ENCODE measurements around the gene CERS2. TPM values are rescaled to one million over a fixed set of nuclear protein-coding genes. Genes with fewer than 3 reads are reported as not detected.
"Not testable (repeated sequence)": the region's sequence is repeated elsewhere in the genome, so short reads cannot be mapped to it uniquely, and the experiment has no call there.

Gene CERS2
- total and polyA plus RNA-seq, 2 experiments from 2014 or later = 267 to 277 TPM

DNA sequence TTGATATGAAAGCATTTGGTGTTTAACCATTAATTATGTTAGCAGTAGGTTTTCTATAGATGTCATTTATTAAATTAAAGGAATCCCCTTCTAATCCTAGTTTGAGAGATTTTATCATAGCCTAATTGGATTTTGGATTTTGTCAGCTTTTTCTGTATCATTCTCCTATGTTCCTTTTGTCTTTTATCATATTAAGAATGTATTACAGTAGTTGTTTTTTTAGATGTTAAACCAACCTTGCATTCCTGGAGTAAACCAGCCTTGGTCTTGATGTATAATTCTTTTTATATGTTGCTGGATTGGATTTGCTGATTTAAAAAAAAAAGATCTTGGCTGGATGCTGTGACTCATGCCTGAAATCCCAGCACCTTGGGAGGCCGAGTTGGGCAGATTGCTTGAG is 42.9 kb downstream of the CERS2 start:
- H3K4me2 ChIP-seq = no peak overlapping the region
- H3K4me1 ChIP-seq (ENCODE audit: insufficient read depth) = peaks cover 5% of the 10 kb centered on the region
- 100% methylated on average over 1 of the region's 1 CpG for WGBS (ENCODE audit: low lambda C conversion rate, missing lambda C conversion rate)
- H3K27ac ChIP-seq = no peak overlapping the region
- H3K9me2 ChIP-seq (replicated peaks; ENCODE audit: insufficient read depth) = no peaks in the 10 kb centered on the region
- TF ChIP-seq EZH2phosphoT487 (IDR thresholded peaks at IDR 0.05; ENCODE audit: low read depth, severe bottlenecking, unreplicated experiment) = no peak
- TF ChIP-seq, protein P1, sequence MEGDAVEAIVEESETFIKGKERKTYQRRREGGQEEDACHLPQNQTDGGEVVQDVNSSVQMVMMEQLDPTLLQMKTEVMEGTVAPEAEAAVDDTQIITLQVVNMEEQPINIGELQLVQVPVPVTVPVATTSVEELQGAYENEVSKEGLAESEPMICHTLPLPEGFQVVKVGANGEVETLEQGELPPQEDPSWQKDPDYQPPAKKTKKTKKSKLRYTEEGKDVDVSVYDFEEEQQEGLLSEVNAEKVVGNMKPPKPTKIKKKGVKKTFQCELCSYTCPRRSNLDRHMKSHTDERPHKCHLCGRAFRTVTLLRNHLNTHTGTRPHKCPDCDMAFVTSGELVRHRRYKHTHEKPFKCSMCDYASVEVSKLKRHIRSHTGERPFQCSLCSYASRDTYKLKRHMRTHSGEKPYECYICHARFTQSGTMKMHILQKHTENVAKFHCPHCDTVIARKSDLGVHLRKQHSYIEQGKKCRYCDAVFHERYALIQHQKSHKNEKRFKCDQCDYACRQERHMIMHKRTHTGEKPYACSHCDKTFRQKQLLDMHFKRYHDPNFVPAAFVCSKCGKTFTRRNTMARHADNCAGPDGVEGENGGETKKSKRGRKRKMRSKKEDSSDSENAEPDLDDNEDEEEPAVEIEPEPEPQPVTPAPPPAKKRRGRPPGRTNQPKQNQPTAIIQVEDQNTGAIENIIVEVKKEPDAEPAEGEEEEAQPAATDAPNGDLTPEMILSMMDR (IDR thresholded peaks at IDR 0.05; ENCODE audit: poor library complexity) = no peak
- TF ChIP-seq EZH2 (IDR thresholded peaks at IDR 0.05; ENCODE audit: borderline replicate concordance) = no peak
- H4K20me1 ChIP-seq (ENCODE audit: insufficient read depth, poor library complexity, severe bottlenecking) = no peaks in the 10 kb centered on the region
- no peak overlapping the region for H3K4me3 ChIP-seq
- no peak overlapping the region for H2AFZ ChIP-seq
- H3K79me2 ChIP-seq = peaks cover 21% of the 10 kb centered on the region
- DNase-seq (ENCODE audit: low spot score) = no peak
- no peaks in the 10 kb centered on the region for H3K27me3 ChIP-seq
- no peaks in the 10 kb centered on the region for H3K36me3 ChIP-seq (replicated peaks; ENCODE audit: insufficient read depth, low read depth)
- H3K9me3 ChIP-seq (ENCODE audit: low read depth) = peaks cover 6% of the 10 kb centered on the region

DNA sequence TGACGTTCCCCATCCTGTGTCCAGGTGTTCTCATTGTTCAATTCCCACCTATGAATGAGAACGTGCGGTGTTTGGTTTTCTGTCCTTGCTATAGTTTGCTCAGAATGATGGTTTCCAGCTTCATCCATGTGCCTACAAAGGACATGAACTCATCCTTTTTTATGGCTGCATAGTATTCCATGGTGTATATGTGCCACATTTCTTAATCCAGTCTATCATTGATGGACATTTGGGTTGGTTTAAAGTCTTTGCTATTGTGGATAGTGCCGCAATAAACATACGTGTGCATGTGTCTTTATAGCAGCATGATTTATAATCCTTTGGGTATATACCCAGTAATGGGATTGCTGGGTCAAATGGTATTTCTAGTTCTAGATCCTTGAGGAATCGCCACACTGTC is 45.9 kb downstream of the CERS2 start:
- not testable (repeated sequence) for H3K4me3 ChIP-seq; H3K4me1 ChIP-seq (ENCODE audit: insufficient read depth); H3K27me3 ChIP-seq; H3K9me2 ChIP-seq (replicated peaks; ENCODE audit: insufficient read depth); H2AFZ ChIP-seq; H3K4me2 ChIP-seq; H3K9me3 ChIP-seq (ENCODE audit: low read depth); H3K36me3 ChIP-seq (replicated peaks; ENCODE audit: insufficient read depth, low read depth); DNase-seq (ENCODE audit: low spot score); H4K20me1 ChIP-seq (ENCODE audit: insufficient read depth, poor library complexity, severe bottlenecking); H3K27ac ChIP-seq
- H3K79me2 ChIP-seq = peaks cover 23% of the 10 kb centered on the region
- 94% methylated on average over 6 of the region's 6 CpGs for WGBS (ENCODE audit: low lambda C conversion rate, missing lambda C conversion rate)

DNA sequence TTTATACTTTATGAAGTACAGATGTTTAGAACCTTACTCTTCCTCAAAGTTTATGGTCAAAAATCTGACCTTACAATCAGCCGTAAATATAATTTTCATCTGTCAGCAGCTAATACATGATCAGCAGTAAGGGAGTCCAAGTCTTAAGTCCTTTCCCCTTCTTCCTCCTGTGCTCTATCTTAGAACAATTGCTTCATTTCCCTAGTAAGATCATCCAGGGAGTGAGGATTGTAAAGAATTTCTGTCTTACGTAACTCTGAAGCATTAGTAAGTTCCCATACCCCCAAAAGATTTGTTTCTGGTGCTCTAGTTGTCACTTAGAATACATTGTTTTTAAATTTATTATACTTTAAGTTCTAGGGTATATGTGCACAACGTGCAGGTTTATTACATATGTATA is 46.3 kb downstream of the CERS2 start:
- Histone ChIP-seq H3K36me3 (replicated peaks; ENCODE audit: insufficient read depth, low read depth) (no peaks in the 10 kb centered on the region), H2AFZ (no peak overlapping the region), H3K4me2 (no peak overlapping the region), H3K9me3 (ENCODE audit: low read depth) (peaks cover 6% of the 10 kb centered on the region), H3K4me3 (no peak overlapping the region), H3K4me1 (ENCODE audit: insufficient read depth) (peaks cover 5% of the 10 kb centered on the region), H3K79me2 (peaks cover 23% of the 10 kb centered on the region), H3K27ac (no peak overlapping the region), H3K27me3 (no peaks in the 10 kb centered on the region), H3K9me2 (replicated peaks; ENCODE audit: insufficient read depth) (no peaks in the 10 kb centered on the region), H4K20me1 (ENCODE audit: insufficient read depth, poor library complexity, severe bottlenecking) (no peaks in the 10 kb centered on the region)
- TF ChIP-seq, protein P1 (IDR thresholded peaks at IDR 0.05; ENCODE audit: poor library complexity) = no peak
- TF ChIP-seq EZH2 (IDR thresholded peaks at IDR 0.05; ENCODE audit: borderline replicate concordance) = no peak
- TF ChIP-seq EZH2phosphoT487 (IDR thresholded peaks at IDR 0.05; ENCODE audit: low read depth, severe bottlenecking, unreplicated experiment) = no peak
- no peak for DNase-seq (ENCODE audit: low spot score)
- WGBS (ENCODE audit: low lambda C conversion rate, missing lambda C conversion rate) = 97% methylated on average over 3 of the region's 3 CpGs

DNA sequence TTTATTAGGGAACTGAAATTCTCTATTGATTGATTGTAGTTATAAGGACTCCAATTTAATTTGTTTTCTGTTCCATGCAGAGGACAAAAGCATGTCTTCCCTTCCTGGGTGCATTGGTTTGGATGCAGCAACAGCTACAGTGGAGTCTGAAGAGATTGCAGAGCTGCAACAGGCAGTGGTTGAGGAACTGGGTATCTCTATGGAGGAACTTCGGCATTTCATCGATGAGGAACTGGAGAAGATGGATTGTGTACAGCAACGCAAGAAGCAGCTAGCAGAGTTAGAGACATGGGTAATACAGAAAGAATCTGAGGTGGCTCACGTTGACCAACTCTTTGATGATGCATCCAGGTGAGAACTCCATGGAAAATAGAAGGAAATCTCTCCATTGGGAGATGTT is 47.0 kb downstream of the CERS2 start:
- Histone ChIP-seq H3K79me2 (peaks cover 23% of the 10 kb centered on the region), H3K4me3 (no peak overlapping the region), H3K27ac (no peak overlapping the region), H3K27me3 (no peaks in the 10 kb centered on the region), H3K9me3 (ENCODE audit: low read depth) (peaks cover 6% of the 10 kb centered on the region), H3K4me1 (ENCODE audit: insufficient read depth) (peaks cover 5% of the 10 kb centered on the region), H2AFZ (no peak overlapping the region), H4K20me1 (ENCODE audit: insufficient read depth, poor library complexity, severe bottlenecking) (no peaks in the 10 kb centered on the region), H3K4me2 (no peak overlapping the region), H3K9me2 (replicated peaks; ENCODE audit: insufficient read depth) (no peaks in the 10 kb centered on the region), H3K36me3 (replicated peaks; ENCODE audit: insufficient read depth, low read depth) (no peaks in the 10 kb centered on the region)
- WGBS (ENCODE audit: low lambda C conversion rate, missing lambda C conversion rate) = 99% methylated on average over 4 of the region's 4 CpGs
- no peak for DNase-seq (ENCODE audit: low spot score)
- TF ChIP-seq EZH2 (IDR thresholded peaks at IDR 0.05; ENCODE audit: borderline replicate concordance) = no peak
- TF ChIP-seq, protein P1 (IDR thresholded peaks at IDR 0.05; ENCODE audit: poor library complexity) = no peak
- TF ChIP-seq EZH2phosphoT487 (IDR thresholded peaks at IDR 0.05; ENCODE audit: low read depth, severe bottlenecking, unreplicated experiment) = no peak

All from hepatocyte (in vitro differentiated cells).